ENCODE results near the gene MPND. TPM values are rescaled to one million over a fixed set of nuclear protein-coding genes. Genes with fewer than 3 reads are reported as not detected.

Gene MPND
- total and polyA plus RNA-seq, 2 of the 13 experiments (the other 11 are each of a cell fraction or from before 2014, with no cell fraction given): 10.8 to 15.8 TPM

DNA sequence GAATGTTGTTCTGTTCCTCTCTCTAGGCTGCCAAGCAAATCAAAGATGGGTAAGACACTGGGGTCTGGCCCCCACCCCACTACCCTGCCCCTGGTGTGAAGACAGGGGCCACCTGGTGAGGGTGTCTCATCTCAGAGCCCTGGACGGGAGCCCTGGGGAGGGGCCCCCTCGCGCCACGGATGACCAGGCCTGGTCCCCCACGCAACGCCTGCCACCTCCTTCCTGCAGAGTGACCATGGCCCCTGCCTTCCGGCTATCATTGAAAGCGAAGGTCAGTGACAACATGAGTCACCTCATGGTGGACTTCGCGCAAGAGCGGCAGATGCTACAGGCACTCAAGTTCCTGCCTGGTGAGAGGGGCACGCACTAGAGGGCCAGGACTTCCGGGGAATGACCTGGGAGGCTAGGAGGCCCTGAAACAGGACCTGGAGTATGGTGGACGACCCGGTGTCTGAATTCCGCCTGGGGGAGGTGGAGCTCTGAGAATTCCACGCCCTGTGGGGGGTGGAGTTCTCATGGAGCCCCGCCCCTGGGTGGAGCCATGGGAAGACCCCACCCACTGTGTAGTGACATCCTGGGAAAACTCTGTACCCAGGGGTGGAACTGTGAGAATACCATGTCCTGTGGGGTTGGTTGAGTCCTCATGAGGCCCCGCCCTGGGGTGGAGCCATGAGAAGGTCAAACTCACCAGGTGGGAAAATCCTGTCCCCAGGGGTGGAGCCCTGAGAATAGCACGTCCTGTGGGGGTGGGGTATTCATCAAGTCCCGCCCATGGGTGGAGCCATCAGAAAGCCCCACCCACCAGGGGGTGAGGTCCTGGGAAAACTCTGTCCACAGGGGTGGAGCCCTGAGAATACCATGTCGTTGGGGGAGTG lies 32.9 kb upstream of the MPND start (continued):
- no peak for TF ChIP-seq ATF7 (IDR thresholded peaks at IDR 0.05)
- TF ChIP-seq ATF7 (CRISPR knock-in tag; IDR thresholded peaks at IDR 0.05): peak; percentile 86
- TF ChIP-seq ZNF292 (CRISPR knock-in tag; IDR thresholded peaks at IDR 0.05; ENCODE audit: borderline replicate concordance, low read depth): peak; percentile 69
- TF ChIP-seq RARG (CRISPR knock-in tag; IDR thresholded peaks at IDR 0.05; ENCODE audit: low read depth): no peak
- peak; percentile 88 for TF ChIP-seq AHR (CRISPR knock-in tag; IDR thresholded peaks at IDR 0.05)
- TF ChIP-seq MXI1 (IDR thresholded peaks at IDR 0.05; ENCODE audit: borderline replicate concordance, low read depth, low read length): peak; percentile 76; the same call in 2 of the 3 replicates
- no peak for TF ChIP-seq ZNF343 (CRISPR knock-in tag; IDR thresholded peaks at IDR 0.05)
- peak; percentile 98 for TF ChIP-seq ZNF430 (CRISPR knock-in tag; IDR thresholded peaks at IDR 0.05)
- TF ChIP-seq, protein P1, sequence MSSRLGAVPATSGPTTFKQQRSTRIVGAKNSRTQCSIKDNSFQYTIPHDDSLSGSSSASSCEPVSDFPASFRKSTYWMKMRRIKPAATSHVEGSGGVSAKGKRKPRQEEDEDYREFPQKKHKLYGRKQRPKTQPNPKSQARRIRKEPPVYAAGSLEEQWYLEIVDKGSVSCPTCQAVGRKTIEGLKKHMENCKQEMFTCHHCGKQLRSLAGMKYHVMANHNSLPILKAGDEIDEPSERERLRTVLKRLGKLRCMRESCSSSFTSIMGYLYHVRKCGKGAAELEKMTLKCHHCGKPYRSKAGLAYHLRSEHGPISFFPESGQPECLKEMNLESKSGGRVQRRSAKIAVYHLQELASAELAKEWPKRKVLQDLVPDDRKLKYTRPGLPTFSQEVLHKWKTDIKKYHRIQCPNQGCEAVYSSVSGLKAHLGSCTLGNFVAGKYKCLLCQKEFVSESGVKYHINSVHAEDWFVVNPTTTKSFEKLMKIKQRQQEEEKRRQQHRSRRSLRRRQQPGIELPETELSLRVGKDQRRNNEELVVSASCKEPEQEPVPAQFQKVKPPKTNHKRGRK (CRISPR knock-in tag; IDR thresholded peaks at IDR 0.05): no peak
- TF ChIP-seq MZF1 (CRISPR knock-in tag; IDR thresholded peaks at IDR 0.05; ENCODE audit: borderline replicate concordance): no peak
- TF ChIP-seq, protein P2, sequence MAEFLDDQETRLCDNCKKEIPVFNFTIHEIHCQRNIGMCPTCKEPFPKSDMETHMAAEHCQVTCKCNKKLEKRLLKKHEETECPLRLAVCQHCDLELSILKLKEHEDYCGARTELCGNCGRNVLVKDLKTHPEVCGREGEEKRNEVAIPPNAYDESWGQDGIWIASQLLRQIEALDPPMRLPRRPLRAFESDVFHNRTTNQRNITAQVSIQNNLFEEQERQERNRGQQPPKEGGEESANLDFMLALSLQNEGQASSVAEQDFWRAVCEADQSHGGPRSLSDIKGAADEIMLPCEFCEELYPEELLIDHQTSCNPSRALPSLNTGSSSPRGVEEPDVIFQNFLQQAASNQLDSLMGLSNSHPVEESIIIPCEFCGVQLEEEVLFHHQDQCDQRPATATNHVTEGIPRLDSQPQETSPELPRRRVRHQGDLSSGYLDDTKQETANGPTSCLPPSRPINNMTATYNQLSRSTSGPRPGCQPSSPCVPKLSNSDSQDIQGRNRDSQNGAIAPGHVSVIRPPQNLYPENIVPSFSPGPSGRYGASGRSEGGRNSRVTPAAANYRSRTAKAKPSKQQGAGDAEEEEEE (CRISPR knock-in tag; IDR thresholded peaks at IDR 0.05; ENCODE audit: borderline replicate concordance): 0 out of 2 replicates have a peak, but pooled peaks have one; percentile 42
- no peak for TF ChIP-seq ZNF468 (CRISPR knock-in tag; IDR thresholded peaks at IDR 0.05)
- TF ChIP-seq ZNF572 (CRISPR knock-in tag; IDR thresholded peaks at IDR 0.05): peak; percentile 79; the same call in 1 of the 2 replicates
- TF ChIP-seq HOXA7 (CRISPR knock-in tag; IDR thresholded peaks at IDR 0.05): no peak
- no peak for TF ChIP-seq ZNF674 (CRISPR knock-in tag; IDR thresholded peaks at IDR 0.05; ENCODE audit: low read depth)
- TF ChIP-seq MAF1 (CRISPR knock-in tag; IDR thresholded peaks at IDR 0.05; ENCODE audit: borderline replicate concordance): no peak
- peak; percentile 91 for TF ChIP-seq ZNF160 (CRISPR knock-in tag; IDR thresholded peaks at IDR 0.05)
- TF ChIP-seq ZNF232 (CRISPR knock-in tag; IDR thresholded peaks at IDR 0.05; ENCODE audit: borderline replicate concordance): peak; percentile 79
- TF ChIP-seq, protein P3, sequence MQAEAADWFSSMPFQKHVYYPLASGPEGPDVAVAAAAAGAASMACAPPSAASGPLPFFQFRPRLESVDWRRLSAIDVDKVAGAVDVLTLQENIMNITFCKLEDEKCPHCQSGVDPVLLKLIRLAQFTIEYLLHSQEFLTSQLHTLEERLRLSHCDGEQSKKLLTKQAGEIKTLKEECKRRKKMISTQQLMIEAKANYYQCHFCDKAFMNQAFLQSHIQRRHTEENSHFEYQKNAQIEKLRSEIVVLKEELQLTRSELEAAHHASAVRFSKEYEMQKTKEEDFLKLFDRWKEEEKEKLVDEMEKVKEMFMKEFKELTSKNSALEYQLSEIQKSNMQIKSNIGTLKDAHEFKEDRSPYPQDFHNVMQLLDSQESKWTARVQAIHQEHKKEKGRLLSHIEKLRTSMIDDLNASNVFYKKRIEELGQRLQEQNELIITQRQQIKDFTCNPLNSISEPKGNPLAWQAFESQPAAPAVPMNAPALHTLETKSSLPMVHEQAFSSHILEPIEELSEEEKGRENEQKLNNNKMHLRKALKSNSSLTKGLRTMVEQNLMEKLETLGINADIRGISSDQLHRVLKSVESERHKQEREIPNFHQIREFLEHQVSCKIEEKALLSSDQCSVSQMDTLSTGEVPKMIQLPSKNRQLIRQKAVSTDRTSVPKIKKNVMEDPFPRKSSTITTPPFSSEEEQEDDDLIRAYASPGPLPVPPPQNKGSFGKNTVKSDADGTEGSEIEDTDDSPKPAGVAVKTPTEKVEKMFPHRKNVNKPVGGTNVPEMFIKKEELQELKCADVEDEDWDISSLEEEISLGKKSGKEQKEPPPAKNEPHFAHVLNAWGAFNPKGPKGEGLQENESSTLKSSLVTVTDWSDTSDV (CRISPR knock-in tag; IDR thresholded peaks at IDR 0.05): peak; percentile 68; the same call in 1 of the 2 replicates
- peak; percentile 89 for TF ChIP-seq ZSCAN25 (CRISPR knock-in tag; IDR thresholded peaks at IDR 0.05)
- TF ChIP-seq, protein P4, sequence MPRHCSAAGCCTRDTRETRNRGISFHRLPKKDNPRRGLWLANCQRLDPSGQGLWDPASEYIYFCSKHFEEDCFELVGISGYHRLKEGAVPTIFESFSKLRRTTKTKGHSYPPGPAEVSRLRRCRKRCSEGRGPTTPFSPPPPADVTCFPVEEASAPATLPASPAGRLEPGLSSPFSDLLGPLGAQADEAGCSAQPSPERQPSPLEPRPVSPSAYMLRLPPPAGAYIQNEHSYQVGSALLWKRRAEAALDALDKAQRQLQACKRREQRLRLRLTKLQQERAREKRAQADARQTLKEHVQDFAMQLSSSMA (CRISPR knock-in tag; IDR thresholded peaks at IDR 0.05): peak; percentile 75; the same call in 1 of the 2 replicates
- TF ChIP-seq TSC22D2 (CRISPR knock-in tag; IDR thresholded peaks at IDR 0.05; ENCODE audit: borderline replicate concordance): 0 out of 2 replicates have a peak, but pooled peaks have one; percentile 37

All from HepG2 (cell line).